ENCODE data around the gene TCF12.

Gene TCF12

DNA sequence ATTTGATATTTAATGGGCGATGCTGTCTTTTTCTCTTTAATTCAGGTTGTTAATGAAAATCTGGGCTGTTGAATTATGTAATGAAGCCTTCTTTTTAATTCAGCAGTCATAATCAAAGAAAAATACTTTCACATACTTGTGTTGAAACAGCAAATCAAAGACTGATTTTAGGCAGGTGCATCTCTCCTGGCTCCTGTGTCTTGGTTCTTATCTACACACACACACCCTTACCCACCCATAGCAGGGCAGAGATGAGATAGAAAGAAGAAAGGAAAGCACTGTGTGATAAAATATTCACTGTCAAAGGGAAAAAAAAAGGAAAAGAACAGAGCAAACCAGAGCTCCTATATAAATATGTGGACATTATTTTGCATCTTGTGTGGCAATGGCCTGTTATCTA lies 327.3 kb downstream of the TCF12 start:
- TF ChIP-seq, protein P1, sequence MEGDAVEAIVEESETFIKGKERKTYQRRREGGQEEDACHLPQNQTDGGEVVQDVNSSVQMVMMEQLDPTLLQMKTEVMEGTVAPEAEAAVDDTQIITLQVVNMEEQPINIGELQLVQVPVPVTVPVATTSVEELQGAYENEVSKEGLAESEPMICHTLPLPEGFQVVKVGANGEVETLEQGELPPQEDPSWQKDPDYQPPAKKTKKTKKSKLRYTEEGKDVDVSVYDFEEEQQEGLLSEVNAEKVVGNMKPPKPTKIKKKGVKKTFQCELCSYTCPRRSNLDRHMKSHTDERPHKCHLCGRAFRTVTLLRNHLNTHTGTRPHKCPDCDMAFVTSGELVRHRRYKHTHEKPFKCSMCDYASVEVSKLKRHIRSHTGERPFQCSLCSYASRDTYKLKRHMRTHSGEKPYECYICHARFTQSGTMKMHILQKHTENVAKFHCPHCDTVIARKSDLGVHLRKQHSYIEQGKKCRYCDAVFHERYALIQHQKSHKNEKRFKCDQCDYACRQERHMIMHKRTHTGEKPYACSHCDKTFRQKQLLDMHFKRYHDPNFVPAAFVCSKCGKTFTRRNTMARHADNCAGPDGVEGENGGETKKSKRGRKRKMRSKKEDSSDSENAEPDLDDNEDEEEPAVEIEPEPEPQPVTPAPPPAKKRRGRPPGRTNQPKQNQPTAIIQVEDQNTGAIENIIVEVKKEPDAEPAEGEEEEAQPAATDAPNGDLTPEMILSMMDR (IDR thresholded peaks at IDR 0.05): no peak
- Histone ChIP-seq H3K36me3 (ENCODE audit: control insufficient read depth, insufficient read depth, low read length) (no peaks in the 10 kb centered on the region), H3K27ac (no peak overlapping the region), H3K9me3 (ENCODE audit: control insufficient read depth, low read length) (no peaks in the 10 kb centered on the region), H3K9ac (no peak overlapping the region), H3K27me3 (ENCODE audit: control insufficient read depth, insufficient read depth, low read length) (no peaks in the 10 kb centered on the region), H2AFZ (no peak overlapping the region), H3K79me2 (no peaks in the 10 kb centered on the region), H3K4me2 (ENCODE audit: low read length) (no peak overlapping the region), H3K4me3 (ENCODE audit: low read depth, low read length) (no peak overlapping the region), H3K4me1 (no peaks in the 10 kb centered on the region)

DNA sequence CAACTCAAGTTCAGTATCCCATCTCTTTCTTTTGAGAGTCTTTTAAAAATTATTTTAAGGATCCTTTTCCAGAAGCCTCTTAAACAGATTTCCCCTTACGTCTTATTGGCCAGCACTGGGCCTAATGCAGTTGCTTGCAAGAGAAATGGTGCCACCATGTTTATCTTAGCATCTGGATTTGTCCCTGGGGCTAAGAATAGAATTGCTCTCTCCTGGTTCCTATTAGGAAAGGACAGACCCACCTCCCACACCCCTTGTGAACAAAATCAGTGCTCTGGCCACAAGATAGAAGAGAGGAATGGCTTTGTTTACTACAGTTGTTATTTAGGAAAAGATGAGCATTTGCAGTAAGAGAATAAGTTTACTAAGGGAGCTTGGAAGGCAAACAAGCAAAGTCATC lies 329.6 kb downstream of the TCF12 start:
- Histone ChIP-seq H3K9me3 (ENCODE audit: control insufficient read depth, low read length) (no peaks in the 10 kb centered on the region), H3K4me3 (ENCODE audit: low read depth, low read length) (no peak overlapping the region), H3K9ac (no peak overlapping the region), H3K4me2 (ENCODE audit: low read length) (no peak overlapping the region), H3K79me2 (no peaks in the 10 kb centered on the region), H3K36me3 (ENCODE audit: control insufficient read depth, insufficient read depth, low read length) (no peaks in the 10 kb centered on the region), H3K4me1 (no peaks in the 10 kb centered on the region), H3K27me3 (ENCODE audit: control insufficient read depth, insufficient read depth, low read length) (no peaks in the 10 kb centered on the region), H2AFZ (no peak overlapping the region), H3K27ac (no peak overlapping the region)
- TF ChIP-seq, protein P1 (IDR thresholded peaks at IDR 0.05): no peak

DNA sequence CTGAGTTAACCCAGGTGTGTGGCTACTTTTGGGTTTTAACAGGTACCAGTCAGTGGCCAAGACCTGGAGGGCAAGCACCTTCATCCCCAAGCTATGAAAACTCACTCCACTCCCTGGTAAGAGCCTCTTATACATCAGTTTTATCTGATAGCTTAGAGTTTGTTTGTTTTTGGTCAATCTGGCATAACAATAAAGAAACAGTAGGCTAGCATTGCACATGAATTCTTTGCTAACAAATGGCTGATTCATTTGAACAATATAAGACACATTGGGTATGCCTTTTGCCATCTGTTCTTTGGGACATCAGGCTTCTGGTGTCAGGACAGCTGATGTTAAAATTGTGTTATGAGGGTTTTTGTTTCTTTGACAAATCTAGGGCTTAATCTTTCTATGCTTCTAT lies 332.9 kb downstream of the TCF12 start:
- Histone ChIP-seq H3K36me3 (ENCODE audit: control insufficient read depth, insufficient read depth, low read length) (no peaks in the 10 kb centered on the region), H2AFZ (no peak overlapping the region), H3K4me1 (no peaks in the 10 kb centered on the region), H3K4me2 (ENCODE audit: low read length) (no peak overlapping the region), H3K4me3 (ENCODE audit: low read depth, low read length) (no peak overlapping the region), H3K9ac (no peak overlapping the region), H3K27me3 (ENCODE audit: control insufficient read depth, insufficient read depth, low read length) (no peaks in the 10 kb centered on the region), H3K27ac (no peak overlapping the region), H3K79me2 (no peaks in the 10 kb centered on the region), H3K9me3 (ENCODE audit: control insufficient read depth, low read length) (no peaks in the 10 kb centered on the region)
- TF ChIP-seq, protein P1 (IDR thresholded peaks at IDR 0.05): no peak

DNA sequence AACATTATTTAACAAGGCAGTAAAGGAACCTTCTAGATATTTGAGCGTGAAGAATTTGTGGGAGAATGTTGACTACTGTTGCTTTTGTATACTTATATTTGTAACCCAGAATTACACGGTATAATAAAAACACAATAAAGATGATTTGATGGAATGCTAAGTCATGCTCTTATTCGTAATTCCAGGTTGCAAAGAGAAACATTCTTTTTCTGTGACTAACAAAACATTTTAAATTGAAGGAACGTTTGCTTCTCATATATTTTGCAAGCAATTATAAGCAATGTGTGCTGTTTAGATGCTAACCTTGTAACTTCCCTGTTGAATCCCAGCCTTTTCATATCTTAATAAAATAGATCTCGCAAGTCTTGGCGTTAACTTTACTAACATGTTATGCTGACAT lies 333.5 kb downstream of the TCF12 start:
- no peaks in the 10 kb centered on the region for H3K79me2 ChIP-seq
- no peaks in the 10 kb centered on the region for H3K27me3 ChIP-seq (ENCODE audit: control insufficient read depth, insufficient read depth, low read length)
- no peak overlapping the region for H3K4me3 ChIP-seq (ENCODE audit: low read depth, low read length)
- no peak overlapping the region for H3K4me2 ChIP-seq (ENCODE audit: low read length)
- TF ChIP-seq, protein P1 (IDR thresholded peaks at IDR 0.05): no peak
- H3K36me3 ChIP-seq (ENCODE audit: control insufficient read depth, insufficient read depth, low read length): no peaks in the 10 kb centered on the region
- H2AFZ ChIP-seq: no peak overlapping the region
- H3K4me1 ChIP-seq: no peaks in the 10 kb centered on the region
- H3K9ac ChIP-seq: no peak overlapping the region
- no peaks in the 10 kb centered on the region for H3K9me3 ChIP-seq (ENCODE audit: control insufficient read depth, low read length)
- no peak overlapping the region for H3K27ac ChIP-seq

DNA sequence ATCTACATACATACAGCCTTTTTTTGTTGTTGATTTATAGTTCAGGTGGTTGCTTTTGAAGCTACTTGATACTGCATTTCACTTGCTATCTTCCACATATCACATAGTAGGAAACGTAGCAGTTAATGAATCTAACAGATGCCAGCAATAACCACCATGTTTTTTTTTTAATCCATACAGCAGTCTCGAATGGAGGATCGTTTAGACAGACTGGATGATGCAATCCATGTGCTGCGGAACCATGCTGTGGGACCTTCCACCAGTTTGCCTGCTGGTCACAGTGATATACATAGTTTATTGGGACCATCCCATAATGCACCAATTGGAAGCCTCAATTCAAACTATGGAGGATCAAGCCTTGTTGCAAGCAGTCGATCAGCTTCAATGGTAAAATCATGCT lies 334.6 kb downstream of the TCF12 start:
- Histone ChIP-seq H2AFZ (no peak overlapping the region), H3K4me1 (no peaks in the 10 kb centered on the region), H3K27me3 (ENCODE audit: control insufficient read depth, insufficient read depth, low read length) (no peaks in the 10 kb centered on the region), H3K4me3 (ENCODE audit: low read depth, low read length) (no peak overlapping the region), H3K9me3 (ENCODE audit: control insufficient read depth, low read length) (no peaks in the 10 kb centered on the region), H3K4me2 (ENCODE audit: low read length) (no peak overlapping the region), H3K79me2 (no peaks in the 10 kb centered on the region), H3K36me3 (ENCODE audit: control insufficient read depth, insufficient read depth, low read length) (no peaks in the 10 kb centered on the region), H3K9ac (no peak overlapping the region), H3K27ac (no peak overlapping the region)
- TF ChIP-seq, protein P1 (IDR thresholded peaks at IDR 0.05): no peak
